SK-N-MC (cell line): Measurements from ENCODE around the gene CLDN4.

Experiments used
- EZH2 ChIP-seq: fragments of 200-600 bp; sonication (generic); IDR thresholded peaks from one replicate; pipeline ENCODE4 v1.6.1; 2017; ENCODE audit warnings: antibody characterized with exemption
- POLR2AphosphoS5 ChIP-seq: IDR thresholded peaks from 2 replicates; pipeline ENCODE4 v1.6.1; 2012; ENCODE audit warnings: mild to moderate bottlenecking, low read depth, low read length, borderline replicate concordance

GRCh38 chr7:73879977-73880681 lies 49.3 kb downstream of the CLDN4 start:
- TF ChIP-seq POLR2AphosphoS5 (no peak), EZH2 (no peak)
